Gastrocnemius medialis (tissue), 4 donors: ENCODE measurements around the gene FOXN1.

Experiments used
- POLR2A ChIP-seq, 2 donors: fragments of 450-650 bp; IDR thresholded peaks; one replicate each; pipeline ENCODE4 v1.6.1; 2017; ENCODE audit warnings: antibody characterized with exemption in 2 of 2, mild to moderate bottlenecking in 2 of 2, moderate library complexity in 2 of 2
- TF ChIP-seq, protein P1 (sequence below), 5 experiments: fragments of 450-650 bp in 3 of 5; fragments of 200-600 bp in 2 of 5; sonication (generic) in 2 of 5; IDR thresholded peaks in 4 of 5; conservative IDR thresholded peaks in 1 of 5; 1 replicate in 4 of 5; 2 replicates in 1 of 5; pipeline ENCODE4 v1.5.1; 2016 to 2019; ENCODE audit warnings: antibody characterized with exemption in 5 of 5, mild to moderate bottlenecking in 3 of 5, moderate library complexity in 3 of 5

DNA sequence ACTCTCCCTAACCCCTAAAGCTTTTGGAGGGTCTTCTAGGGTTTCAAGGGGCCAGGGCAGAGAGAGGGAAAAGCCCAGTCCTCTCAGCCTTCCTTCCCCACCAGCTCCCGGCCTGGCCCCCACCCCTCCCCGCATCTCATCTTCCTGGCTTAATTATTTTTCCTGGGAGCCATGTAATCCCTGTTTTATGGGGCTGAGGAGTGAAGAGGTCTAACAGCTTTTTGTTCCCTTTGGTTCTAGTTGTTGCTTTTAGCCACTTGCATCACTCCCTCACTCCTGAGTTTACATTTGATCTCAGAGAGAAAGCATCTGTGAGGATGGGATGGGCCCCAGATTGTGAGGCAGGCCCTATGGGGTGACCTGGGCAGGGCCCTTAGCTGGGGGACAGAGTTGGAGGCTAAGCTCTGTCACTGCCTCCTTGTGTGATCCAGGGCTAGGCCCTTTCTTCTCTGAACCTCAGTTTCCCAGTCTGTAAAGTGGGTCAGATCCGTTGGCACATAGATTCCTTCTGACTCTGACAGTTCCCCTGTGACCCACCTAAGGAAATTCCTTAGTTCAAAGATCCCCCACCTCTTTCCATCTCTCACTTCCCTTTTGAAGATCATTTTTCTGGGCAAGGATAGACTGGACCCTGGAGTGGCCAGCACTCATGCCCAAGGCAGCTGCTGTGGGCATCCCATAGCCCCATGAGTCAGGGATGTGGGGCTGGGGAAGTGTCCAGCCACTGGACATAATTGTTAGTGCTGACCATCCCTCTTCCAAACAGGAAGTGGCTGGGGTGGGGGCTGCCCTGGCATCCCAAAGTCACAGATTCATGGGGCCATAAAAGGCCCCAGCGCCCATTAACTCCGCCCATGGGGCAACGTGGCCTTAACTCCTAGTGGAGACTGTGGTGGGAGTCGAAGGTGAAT is 26.2 kb downstream of the FOXN1 start:
- TF ChIP-seq POLR2A (IDR thresholded peaks at IDR 0.05) = no peak
- TF ChIP-seq, protein P1, sequence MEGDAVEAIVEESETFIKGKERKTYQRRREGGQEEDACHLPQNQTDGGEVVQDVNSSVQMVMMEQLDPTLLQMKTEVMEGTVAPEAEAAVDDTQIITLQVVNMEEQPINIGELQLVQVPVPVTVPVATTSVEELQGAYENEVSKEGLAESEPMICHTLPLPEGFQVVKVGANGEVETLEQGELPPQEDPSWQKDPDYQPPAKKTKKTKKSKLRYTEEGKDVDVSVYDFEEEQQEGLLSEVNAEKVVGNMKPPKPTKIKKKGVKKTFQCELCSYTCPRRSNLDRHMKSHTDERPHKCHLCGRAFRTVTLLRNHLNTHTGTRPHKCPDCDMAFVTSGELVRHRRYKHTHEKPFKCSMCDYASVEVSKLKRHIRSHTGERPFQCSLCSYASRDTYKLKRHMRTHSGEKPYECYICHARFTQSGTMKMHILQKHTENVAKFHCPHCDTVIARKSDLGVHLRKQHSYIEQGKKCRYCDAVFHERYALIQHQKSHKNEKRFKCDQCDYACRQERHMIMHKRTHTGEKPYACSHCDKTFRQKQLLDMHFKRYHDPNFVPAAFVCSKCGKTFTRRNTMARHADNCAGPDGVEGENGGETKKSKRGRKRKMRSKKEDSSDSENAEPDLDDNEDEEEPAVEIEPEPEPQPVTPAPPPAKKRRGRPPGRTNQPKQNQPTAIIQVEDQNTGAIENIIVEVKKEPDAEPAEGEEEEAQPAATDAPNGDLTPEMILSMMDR (IDR thresholded peaks at IDR 0.05 in 4 of 5, conservative IDR thresholded peaks at IDR 0.05 in 1 of 5) = no peak
